ENCODE measurements around the gene SHROOM3. TPM values are rescaled to one million over a fixed set of nuclear protein-coding genes. Genes with fewer than 3 reads are reported as not detected.

SHROOM3 gene
- total RNA-seq, 2 donors from 2014 or later: 139 to 171 TPM

- H3K4me1 ChIP-seq (ENCODE audit: control insufficient read depth in 1 of 2, low read depth in 2 of 2): peaks cover 18 to 97% of the 10 kb centered on the region in 2 donors
- H3K27ac ChIP-seq: peak overlapping the region in 1 of 2 donors; percentile 10
- no peaks in the 10 kb centered on the region for H3K36me3 ChIP-seq
- H3K9me3 ChIP-seq: no peaks in the 10 kb centered on the region
- H3K4me3 ChIP-seq: no peak overlapping the region
- H3K27me3 ChIP-seq (replicated peaks; ENCODE audit: insufficient read depth): no peaks in the 10 kb centered on the region
- TF ChIP-seq, protein P1, sequence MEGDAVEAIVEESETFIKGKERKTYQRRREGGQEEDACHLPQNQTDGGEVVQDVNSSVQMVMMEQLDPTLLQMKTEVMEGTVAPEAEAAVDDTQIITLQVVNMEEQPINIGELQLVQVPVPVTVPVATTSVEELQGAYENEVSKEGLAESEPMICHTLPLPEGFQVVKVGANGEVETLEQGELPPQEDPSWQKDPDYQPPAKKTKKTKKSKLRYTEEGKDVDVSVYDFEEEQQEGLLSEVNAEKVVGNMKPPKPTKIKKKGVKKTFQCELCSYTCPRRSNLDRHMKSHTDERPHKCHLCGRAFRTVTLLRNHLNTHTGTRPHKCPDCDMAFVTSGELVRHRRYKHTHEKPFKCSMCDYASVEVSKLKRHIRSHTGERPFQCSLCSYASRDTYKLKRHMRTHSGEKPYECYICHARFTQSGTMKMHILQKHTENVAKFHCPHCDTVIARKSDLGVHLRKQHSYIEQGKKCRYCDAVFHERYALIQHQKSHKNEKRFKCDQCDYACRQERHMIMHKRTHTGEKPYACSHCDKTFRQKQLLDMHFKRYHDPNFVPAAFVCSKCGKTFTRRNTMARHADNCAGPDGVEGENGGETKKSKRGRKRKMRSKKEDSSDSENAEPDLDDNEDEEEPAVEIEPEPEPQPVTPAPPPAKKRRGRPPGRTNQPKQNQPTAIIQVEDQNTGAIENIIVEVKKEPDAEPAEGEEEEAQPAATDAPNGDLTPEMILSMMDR (IDR thresholded peaks at IDR 0.05): no peak
- ATAC-seq (ENCODE audit: insufficient number of reproducible peaks, low FRiP score, low read depth) (no peak), DNase-seq (ENCODE audit: low spot score) (no peak)
These were observed 160.4 kb downstream of the SHROOM3 start for GRCh38 chr4:76595435-76595834.

DNA sequence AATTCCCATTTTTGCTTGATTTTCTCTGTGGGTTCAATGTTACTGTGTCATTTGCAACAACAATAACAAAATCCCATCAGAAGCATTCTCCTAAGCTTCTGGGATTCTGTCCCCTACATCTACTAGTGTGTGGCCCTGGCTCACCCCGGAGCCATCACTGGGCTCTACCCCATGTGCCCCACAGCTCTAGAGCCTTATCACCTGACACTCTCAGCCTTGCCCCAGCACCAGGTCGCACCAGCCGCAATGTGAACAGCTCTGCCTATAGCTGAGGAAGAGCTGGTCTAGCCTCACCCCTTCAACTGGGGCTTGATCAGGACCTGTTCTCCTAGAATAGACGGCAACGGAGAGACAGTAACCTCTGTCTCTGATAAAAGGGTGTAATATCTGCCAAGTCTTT is 161.7 kb downstream of the SHROOM3 start:
- Histone ChIP-seq H3K27me3 (replicated peaks; ENCODE audit: insufficient read depth) (no peaks in the 10 kb centered on the region), H3K27ac (peak overlapping the region in 1 of 2 donors; percentile 10), H3K4me1 (ENCODE audit: control insufficient read depth in 1 of 2, low read depth in 2 of 2) (peaks cover 26 to 97% of the 10 kb centered on the region in 2 donors), H3K9me3 (no peaks in the 10 kb centered on the region), H3K4me3 (no peak overlapping the region), H3K36me3 (no peaks in the 10 kb centered on the region)
- TF ChIP-seq, protein P1 (IDR thresholded peaks at IDR 0.05): no peak
- no peak for ATAC-seq (ENCODE audit: insufficient number of reproducible peaks, low FRiP score, low read depth)
- no peak for DNase-seq (ENCODE audit: low spot score)

GRCh38 chr4:76597423-76597979 is 162.5 kb downstream of the SHROOM3 start:
- no peaks in the 10 kb centered on the region for H3K9me3 ChIP-seq

GRCh38 chr4:76600447-76600846 is 165.4 kb downstream of the SHROOM3 start:
- TF ChIP-seq, protein P1 (IDR thresholded peaks at IDR 0.05): no peak
- no peaks in the 10 kb centered on the region for H3K9me3 ChIP-seq
- ATAC-seq (ENCODE audit: insufficient number of reproducible peaks, low FRiP score, low read depth) (no peak), DNase-seq (ENCODE audit: low spot score) (no peak)
- peak overlapping the region; percentile 56 to 73 for H3K27ac ChIP-seq
- H3K27me3 ChIP-seq (replicated peaks; ENCODE audit: insufficient read depth): no peaks in the 10 kb centered on the region
- H3K4me3 ChIP-seq: no peak overlapping the region
- H3K36me3 ChIP-seq: no peaks in the 10 kb centered on the region
- H3K4me1 ChIP-seq (ENCODE audit: control insufficient read depth in 1 of 2, low read depth in 2 of 2): peaks cover 35 to 99% of the 10 kb centered on the region in 2 donors

More at GRCh38 chr4:76597423-76597979, 162.5 kb downstream of the SHROOM3 start:
- DNase-seq (ENCODE audit: low spot score): no peak
- H3K27me3 ChIP-seq (replicated peaks; ENCODE audit: insufficient read depth): no peaks in the 10 kb centered on the region
- ATAC-seq (ENCODE audit: insufficient number of reproducible peaks, low FRiP score, low read depth): no peak
- TF ChIP-seq, protein P1 (IDR thresholded peaks at IDR 0.05): no peak
- no peak overlapping the region for H3K4me3 ChIP-seq
- no peaks in the 10 kb centered on the region for H3K36me3 ChIP-seq
- peak overlapping the region in 1 of 2 donors; percentile 10 for H3K27ac ChIP-seq
- H3K4me1 ChIP-seq (ENCODE audit: control insufficient read depth in 1 of 2, low read depth in 2 of 2): peaks cover 29 to 97% of the 10 kb centered on the region in 2 donors

DNA sequence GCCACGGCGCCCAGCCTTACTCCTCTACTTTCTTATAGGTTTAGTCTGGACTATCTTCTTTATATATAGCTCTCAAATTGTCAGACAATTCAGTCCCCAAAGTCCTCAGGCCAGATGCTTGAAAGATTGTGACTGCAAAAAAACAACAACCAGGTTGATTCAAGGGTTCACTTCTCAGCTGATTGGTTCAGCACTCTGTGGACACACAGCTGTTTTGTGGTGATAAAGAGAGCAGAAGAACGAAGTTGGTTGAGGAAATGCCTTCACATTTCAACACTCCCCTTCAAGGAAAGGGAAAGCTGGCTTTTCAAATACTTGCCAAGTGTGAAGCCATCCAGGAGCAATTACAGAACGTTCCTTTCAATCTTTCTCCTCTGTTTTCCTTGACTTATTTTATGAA is 166.8 kb downstream of the SHROOM3 start:
- peak; percentile 45 for ATAC-seq (ENCODE audit: insufficient number of reproducible peaks, low FRiP score, low read depth)

More for the DNA sequence above, 166.8 kb downstream of the SHROOM3 start:
- Histone ChIP-seq H3K27ac (peak overlapping the region; percentile 56 to 73), H3K36me3 (no peaks in the 10 kb centered on the region), H3K4me1 (ENCODE audit: control insufficient read depth in 1 of 2, low read depth in 2 of 2) (peaks cover 38 to 97% of the 10 kb centered on the region in 2 donors), H3K27me3 (replicated peaks; ENCODE audit: insufficient read depth) (no peaks in the 10 kb centered on the region), H3K4me3 (no peak overlapping the region), H3K9me3 (no peaks in the 10 kb centered on the region)
- DNase-seq (ENCODE audit: low spot score): no peak
- TF ChIP-seq, protein P1 (IDR thresholded peaks at IDR 0.05): no peak
